Renal pelvis (tissue), 3 donors: ENCODE measurements around the gene SLC7A8. TPM values are rescaled to one million over a fixed set of nuclear protein-coding genes. Genes with fewer than 3 reads are reported as not detected.

Source experiments
- polyA plus RNA-seq, 3 donors: library from polyadenylated mRNA; unstranded; fragments of 120-200 nt; gene quantifications; one replicate each; pipeline ENCODE4 v1.2.1, GENCODE V29; 2013; ENCODE audit not compliant: insufficient read length in 3 of 3

The SLC7A8 gene
- polyA plus RNA-seq, 3 donors: 76.5 to 103 (median 88.8) TPM

Other genes with a start within 250 kb of the SLC7A8 start
- gene HAUS4, start 226.6 kb downstream of the SLC7A8 start, polyA plus RNA-seq: 10 to 100 TPM; 51.9 to 64.0 (median 59.9) TPM
- gene AJUBA, start 201.1 kb downstream of the SLC7A8 start, polyA plus RNA-seq: 100 to 1,000 TPM in 2 of 3 donors, 10 to 100 TPM in 1; 77.4 to 120 (median 103) TPM
- 10 to 100 TPM; 19.9 to 27.2 (median 22.5) TPM for gene C14orf93, start 173.5 kb downstream of the SLC7A8 start, polyA plus RNA-seq
- gene PSMB5, start 148.8 kb downstream of the SLC7A8 start, polyA plus RNA-seq: 100 to 1,000 TPM; 207 to 269 (median 224) TPM
- gene PSMB11, start 141.4 kb downstream of the SLC7A8 start, polyA plus RNA-seq: under 1 TPM in 1 of 3 donors, not detected in 2; 0.04 TPM
- 10 to 100 TPM; 22.9 to 38.2 (median 23.9) TPM for gene CDH24, start 126.1 kb downstream of the SLC7A8 start, polyA plus RNA-seq
- 100 to 1,000 TPM; 246 to 370 (median 335) TPM for gene ACIN1, start 88.5 kb downstream of the SLC7A8 start, polyA plus RNA-seq
- gene C14orf119, start 88.2 kb downstream of the SLC7A8 start, polyA plus RNA-seq: 10 to 100 TPM; 72.3 to 84.5 (median 79.3) TPM
- under 1 TPM in 2 of 3 donors, not detected in 1; 0.06 to 0.18 TPM for gene CIROP, start 78.7 kb downstream of the SLC7A8 start, polyA plus RNA-seq
- under 1 TPM; 0.10 to 0.30 (median 0.15) TPM for gene CEBPE, start 64.4 kb downstream of the SLC7A8 start, polyA plus RNA-seq
- 1 to 10 TPM; 1.3 to 3.4 (median 2.3) TPM for gene RNF212B, start 54.3 kb upstream of the SLC7A8 start, polyA plus RNA-seq
- 10 to 100 TPM; 28.5 to 32.3 (median 29.2) TPM for gene HOMEZ, start 102.5 kb upstream of the SLC7A8 start, polyA plus RNA-seq
- gene PPP1R3E, start 119.2 kb upstream of the SLC7A8 start, polyA plus RNA-seq: 10 to 100 TPM; 20.5 to 37.2 (median 37.2) TPM
- gene BCL2L2, start 123.2 kb upstream of the SLC7A8 start, polyA plus RNA-seq: 10 to 100 TPM; 38.2 to 54.4 (median 47.7) TPM
- gene PABPN1, start 137.8 kb upstream of the SLC7A8 start, polyA plus RNA-seq: 100 to 1,000 TPM; 269 to 322 (median 307) TPM
- gene SLC22A17, start 169.2 kb upstream of the SLC7A8 start, polyA plus RNA-seq: 10 to 100 TPM; 62.9 to 78.3 (median 69.0) TPM
- gene EFS, start 181.5 kb upstream of the SLC7A8 start, polyA plus RNA-seq: 10 to 100 TPM; 41.1 to 55.6 (median 45.5) TPM
- gene IL25, start 189.1 kb upstream of the SLC7A8 start, polyA plus RNA-seq: not detected
- 1 to 10 TPM; 2.3 to 3.1 (median 2.6) TPM for gene CMTM5, start 193.4 kb upstream of the SLC7A8 start, polyA plus RNA-seq
- under 1 TPM; 0.07 to 0.17 (median 0.16) TPM for gene MYH6, start 224.6 kb upstream of the SLC7A8 start, polyA plus RNA-seq